Measurements from ENCODE around the gene MAPK1IP1L. TPM values are rescaled to one million over a fixed set of nuclear protein-coding genes. Genes with fewer than 3 reads are reported as not detected.

Gene MAPK1IP1L
- total and polyA plus RNA-seq, 4 donors, result 29.0 to 101 (median 64.7) TPM

DNA sequence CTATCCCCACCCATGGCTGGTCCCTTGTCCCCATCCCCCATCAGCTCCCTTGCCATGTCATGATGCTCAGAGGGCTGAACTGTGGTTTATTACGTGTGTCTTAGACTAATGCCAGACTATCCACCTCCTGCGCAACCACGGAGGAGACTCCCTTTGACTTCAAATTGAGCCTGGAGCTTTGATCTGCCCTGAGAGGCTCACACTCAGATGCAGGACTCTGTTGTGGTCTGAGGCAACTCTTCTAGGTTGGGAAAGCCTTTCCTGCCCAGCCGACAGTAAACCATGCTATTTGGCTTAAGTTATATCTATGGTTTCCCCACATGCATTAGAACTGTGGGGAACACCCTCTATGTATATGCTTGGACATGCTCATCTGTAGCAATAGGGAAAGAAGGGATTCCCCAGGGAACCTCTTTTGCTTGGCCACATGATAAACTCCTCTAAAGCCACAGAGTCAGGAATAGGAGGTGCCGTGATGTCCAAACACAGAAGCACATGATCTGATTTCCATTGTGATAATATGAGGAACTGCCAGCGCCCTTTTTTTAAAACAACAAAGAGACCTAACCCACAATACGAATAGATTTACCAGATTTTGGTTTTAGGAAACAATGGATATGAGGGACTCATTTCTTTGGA is 66.5 kb downstream of the MAPK1IP1L start:
- H3K27me3 ChIP-seq (ENCODE audit: control insufficient read depth, insufficient read depth, low read length), result no peaks in the 10 kb centered on the region
- peaks cover 6% of the 10 kb centered on the region for H3K4me1 ChIP-seq (ENCODE audit: control insufficient read depth, insufficient read depth, low read length)
- no peak overlapping the region for H3K27ac ChIP-seq (ENCODE audit: low read depth, low read length)
- DNase-seq (ENCODE audit: low read depth in 4 of 6, low spot score in 6 of 6), result no peak
- 96% methylated on average over 3 of the region's 7 CpGs for WGBS (ENCODE audit: insufficient coverage)
- no peak overlapping the region for H3K4me3 ChIP-seq (ENCODE audit: low read depth, low read length)
- H3K9me3 ChIP-seq (ENCODE audit: control insufficient read depth, insufficient read depth, low read length), result no peaks in the 10 kb centered on the region
- no peaks in the 10 kb centered on the region for H3K36me3 ChIP-seq (ENCODE audit: control insufficient read depth, insufficient read depth, low read length)

- H3K4me3 ChIP-seq (ENCODE audit: low read depth, low read length), result no peak overlapping the region
- DNase-seq (ENCODE audit: low read depth in 4 of 6, low spot score in 6 of 6), result no peak
- no CpG with 5 or more reads among the region's 3 CpGs for WGBS (ENCODE audit: insufficient coverage)
- no peaks in the 10 kb centered on the region for H3K36me3 ChIP-seq (ENCODE audit: control insufficient read depth, insufficient read depth, low read length)
- H3K9me3 ChIP-seq (ENCODE audit: control insufficient read depth, insufficient read depth, low read length), result no peaks in the 10 kb centered on the region
- peaks cover 12% of the 10 kb centered on the region for H3K4me1 ChIP-seq (ENCODE audit: control insufficient read depth, insufficient read depth, low read length)
- H3K27ac ChIP-seq (ENCODE audit: low read depth, low read length), result no peak overlapping the region
- H3K27me3 ChIP-seq (ENCODE audit: control insufficient read depth, insufficient read depth, low read length), result no peaks in the 10 kb centered on the region
Measured at GRCh38 chr14:55118761-55119160, 67.3 kb downstream of the MAPK1IP1L start.

Other genes with a start within 250 kb of the MAPK1IP1L start
- 1 to 10 TPM; 3.6 to 4.6 TPM for gene GCH1, start 148.8 kb upstream of the MAPK1IP1L start, total RNA-seq
- gene GCH1, start 148.8 kb upstream of the MAPK1IP1L start, polyA plus RNA-seq (ENCODE audit: insufficient read length in 2 of 2), result 1 to 10 TPM; 3.4 to 4.6 TPM
- gene WDHD1, start 24.5 kb upstream of the MAPK1IP1L start, total RNA-seq, result 1 to 10 TPM; 9.1 to 9.2 TPM
- gene WDHD1, start 24.5 kb upstream of the MAPK1IP1L start, polyA plus RNA-seq (ENCODE audit: insufficient read length in 2 of 2), result 1 to 10 TPM; 5.4 to 6.4 TPM
- gene SOCS4, start 24.4 kb upstream of the MAPK1IP1L start, total RNA-seq, result 10 to 100 TPM; 16.8 to 44.8 TPM
- gene SOCS4, start 24.4 kb upstream of the MAPK1IP1L start, polyA plus RNA-seq (ENCODE audit: insufficient read length in 2 of 2), result 10 to 100 TPM; 15.5 to 19.8 TPM
- gene LGALS3, start 77.6 kb downstream of the MAPK1IP1L start, total RNA-seq, result 10 to 100 TPM; 36.0 to 42.1 TPM
- gene LGALS3, start 77.6 kb downstream of the MAPK1IP1L start, polyA plus RNA-seq (ENCODE audit: insufficient read length in 2 of 2), result 10 to 100 TPM; 25.1 to 41.5 TPM
- 10 to 100 TPM; 13.3 to 14.4 TPM for gene DLGAP5, start 139.9 kb downstream of the MAPK1IP1L start, total RNA-seq
- 1 to 10 TPM; 8.7 to 9.8 TPM for gene DLGAP5, start 139.9 kb downstream of the MAPK1IP1L start, polyA plus RNA-seq (ENCODE audit: insufficient read length in 2 of 2)
- gene FBXO34, start 219.8 kb downstream of the MAPK1IP1L start, total RNA-seq, result 10 to 100 TPM; 32.6 to 37.5 TPM
- gene FBXO34, start 219.8 kb downstream of the MAPK1IP1L start, polyA plus RNA-seq (ENCODE audit: insufficient read length in 2 of 2), result 10 to 100 TPM; 23.1 to 23.5 TPM